Endothelial cell of umbilical vein (primary cell): Measurements from ENCODE around the gene SDCBP2. TPM values are rescaled to one million over a fixed set of nuclear protein-coding genes. Genes with fewer than 3 reads are reported as not detected.
"Not testable (repeated sequence)": the region's sequence is repeated elsewhere in the genome, so short reads cannot be mapped to it uniquely, and the experiment has no call there.

Source experiments
- BruUV-seq: library from RNA; stranded (reverse); fragments of 400-500 nt; replicated peaks from 2 replicates; lab custom pipeline; 2021; lab: Mats Ljungman, UMichigan
- CTCF ChIA-PET: fragments of 300-600, 350-600 bp; sonication (Branson Sonifier 250); formaldehyde crosslinking; loops from one replicate; lab custom pipeline; 2021; ENCODE audit warnings: antibody characterized with exemption, inconsistent platforms; lab: Charles Lee
- POLR2A ChIA-PET: fragments of 300-600, 350-600 bp; sonication (Branson Sonifier 250); formaldehyde crosslinking; loops from one replicate; lab custom pipeline; 2021; ENCODE audit warnings: antibody characterized with exemption, inconsistent platforms; lab: Charles Lee
- DNase-seq: peaks from one replicate; pipeline ENCODE4 v3.0.0-alpha.2; 2011; ENCODE audit warnings: low read depth, low spot score
- FAIRE-seq: peaks from 2 replicates; lab custom pipeline; 2011; peaks lifted over from hg19 to GRCh38; lab: Jason Lieb, UNC
- H2AFZ ChIP-seq: 2 replicates; pipeline ENCODE4 v1.6.0; 2012; ENCODE audit warnings: low read depth, low read length, control low read depth, inconsistent platforms
- H3K27ac ChIP-seq: 2 replicates; pipeline ENCODE4 v1.5.1; 2011; ENCODE audit warnings: low read depth, mild to moderate bottlenecking, control low read depth, low read length, moderate library complexity; ENCODE audit not compliant: insufficient read depth
- H3K27me3 ChIP-seq, 2 experiments: 2 replicates each; pipeline versions ENCODE4 v1.6.0 to v1.6.1; 2011; ENCODE audit warnings: low read length in 2 of 2, mixed read lengths in 1 of 2; ENCODE audit not compliant: control insufficient read depth in 2 of 2, insufficient read depth in 2 of 2
- H3K36me3 ChIP-seq, 2 experiments: 2 replicates in 1 of 2; 3 replicates in 1 of 2; pipeline ENCODE4 v1.5.1; 2011; ENCODE audit warnings: low read length in 2 of 2, mild to moderate bottlenecking in 1 of 2, moderate library complexity in 1 of 2; ENCODE audit not compliant: control insufficient read depth in 2 of 2, insufficient read depth in 2 of 2; ENCODE audit errors: extremely low read depth in 1 of 2
- H3K4me1 ChIP-seq: 3 replicates; pipeline ENCODE4 v1.5.1; 2011; ENCODE audit warnings: mild to moderate bottlenecking, low read length; ENCODE audit not compliant: control insufficient read depth, insufficient read depth; ENCODE audit errors: extremely low read depth
- H3K4me2 ChIP-seq: 2 replicates; pipeline ENCODE4 v1.6.1; 2011; ENCODE audit warnings: low read length, control low read depth, mixed read lengths; ENCODE audit not compliant: insufficient read depth
- H3K4me3 ChIP-seq, 3 experiments: fragments of 200-600 bp in 1 of 3; sonication (generic), shearing (Covaris generic) in 1 of 3; replicated peaks in 1 of 3; 2 replicates each; pipeline ENCODE4 v1.5.1; 2011 to 2016; ENCODE audit warnings: control low read depth in 3 of 3, low read length in 3 of 3, mild to moderate bottlenecking in 2 of 3, inconsistent platforms in 1 of 3, low read depth in 1 of 3, moderate library complexity in 1 of 3; ENCODE audit not compliant: insufficient read depth in 1 of 3
- H3K79me2 ChIP-seq: 2 replicates; pipeline ENCODE4 v1.6.0; 2012; ENCODE audit warnings: low read length, inconsistent platforms; ENCODE audit not compliant: control insufficient read depth, insufficient read depth
- H3K9ac ChIP-seq: replicated peaks from 2 replicates; pipeline ENCODE3; 2011; ENCODE audit warnings: low read length, control low read depth; ENCODE audit not compliant: insufficient read depth; ENCODE audit errors: extremely low read depth
- H3K9me1 ChIP-seq: replicated peaks from 3 replicates; pipeline ENCODE4 v1.6.0; 2011; ENCODE audit warnings: mild to moderate bottlenecking, low read length; ENCODE audit not compliant: control insufficient read depth, insufficient read depth; ENCODE audit errors: extremely low read depth
- H3K9me3 ChIP-seq: replicated peaks from 2 replicates; pipeline ENCODE4 v1.5.1; 2012; ENCODE audit warnings: low read length, inconsistent platforms; ENCODE audit not compliant: control insufficient read depth, insufficient read depth
- H4K20me1 ChIP-seq: replicated peaks from 2 replicates; pipeline ENCODE3; 2011; ENCODE audit warnings: mild to moderate bottlenecking, low read length; ENCODE audit not compliant: control insufficient read depth, insufficient read depth; ENCODE audit errors: extremely low read depth
- EZH2 ChIP-seq: IDR thresholded peaks from 2 replicates; pipeline ENCODE4 v1.6.1; 2012; ENCODE audit warnings: borderline replicate concordance, low read depth, mild to moderate bottlenecking, moderate library complexity, low read length, inconsistent platforms; ENCODE audit not compliant: severe bottlenecking
- FOS ChIP-seq: IDR thresholded peaks from 2 replicates; pipeline ENCODE4 v1.6.1; 2011; ENCODE audit warnings: mild to moderate bottlenecking, low read length, moderate library complexity, borderline replicate concordance; ENCODE audit not compliant: insufficient read depth
- GATA2 ChIP-seq: IDR thresholded peaks from 2 replicates; pipeline ENCODE4 v1.7.0; 2011; ENCODE audit warnings: low read depth, mild to moderate bottlenecking, moderate library complexity, mixed read lengths, low read length; ENCODE audit not compliant: insufficient read length, insufficient read depth
- JUN ChIP-seq: IDR thresholded peaks from 2 replicates; pipeline ENCODE4 v1.6.1; 2011; ENCODE audit warnings: borderline replicate concordance, low read depth; ENCODE audit not compliant: insufficient read length, insufficient read depth
- MAX ChIP-seq: IDR thresholded peaks from 2 replicates; pipeline ENCODE4 v1.6.1; 2011; ENCODE audit not compliant: insufficient read depth, insufficient read length
- MYC ChIP-seq: IDR thresholded peaks from one replicate; pipeline ENCODE4 v1.6.1; 2011; ENCODE audit warnings: mild to moderate bottlenecking, low read depth, low read length
- POLR2A ChIP-seq: IDR thresholded peaks from 2 replicates; pipeline ENCODE4 v1.6.1; 2012; ENCODE audit warnings: low read depth, mild to moderate bottlenecking, control low read depth, low read length
- POLR2AphosphoS5 ChIP-seq: IDR thresholded peaks from 2 replicates; pipeline ENCODE4 v1.6.1; 2012; ENCODE audit warnings: low read depth, mild to moderate bottlenecking, control low read depth, low read length, moderate library complexity; ENCODE audit not compliant: insufficient read depth
- dilution Hi-C: fragments of 300-500 bp; cut with MboI; formaldehyde crosslinking; loops from one replicate; pipeline ENCODE4 v1.15.0; 2019; ENCODE audit warnings: low sequenced_read_pairs; ENCODE audit not compliant: extremely low pct_ligation_motif_present
- intact Hi-C: fragments of 100-400 bp; cut with micrococcal nuclease; formaldehyde crosslinking; loops from one replicate; pipeline ENCODE4 v1.10.0; 2022
- polyA plus RNA-seq, 4 experiments: library from polyadenylated mRNA; depleted of rRNA in 3 of 4; stranded (reverse) in 3 of 4; unstranded in 1 of 4; fragments of >200 nt; gene quantifications; 2 replicates each; pipeline versions ENCODE4 v1.2.1 to v1.2.3, GENCODE V29; 2011 to 2012; ENCODE audit warnings: missing spikeins in 1 of 4
- total RNA-seq: library from RNA; stranded (reverse); gene quantifications from 2 replicates; pipeline ENCODE4 v1.2.3, GENCODE V29; 2021
- TF ChIP-seq, protein P1 (sequence below), 2 donors: IDR thresholded peaks; 1 replicate in 1 of 2; 2 replicates in 1 of 2; pipeline ENCODE4 v1.5.1; 2011; ENCODE audit warnings: low read length in 2 of 2, mild to moderate bottlenecking in 2 of 2, moderate library complexity in 2 of 2, control low read depth in 1 of 2, inconsistent platforms in 1 of 2, low read depth in 1 of 2; ENCODE audit not compliant: insufficient read depth in 1 of 2; ENCODE audit errors: extremely low read depth in 1 of 2

The SDCBP2 gene
- total and polyA plus RNA-seq, 2 donors (not counting 3 experiments of a cell fraction or from before 2014, with no cell fraction given), result 6.9 to 9.0 TPM

GRCh38 chr20:1343446-1344124 lies 14.6 kb upstream of the SDCBP2 start:
- Histone ChIP-seq H3K4me1 (peaks cover 44% of the 10 kb centered on the region), H3K4me2 (peak overlapping the region; percentile 70), H3K27ac (peak overlapping the region; percentile 94), H3K9ac (peak overlapping the region; percentile 66)
- H2AFZ ChIP-seq, dilution Hi-C loops, H3K9me1 ChIP-seq, H3K27me3 ChIP-seq, H3K9me3 ChIP-seq, H4K20me1 ChIP-seq, BruUV-seq, POLR2A ChIA-PET, H3K79me2 ChIP-seq, H3K36me3 ChIP-seq, H3K4me3 ChIP-seq: not testable (repeated sequence)
- FAIRE-seq (peak; percentile 69), DNase-seq (peak; percentile 51)
- CTCF ChIA-PET, result interaction anchor here (0.7 to 2.0 kb wide), 8 partner anchors 11 to 160 kb away, joined by 3 to 10 read pairs (median 5); no protein-coding TSS in a partner anchor
- TF ChIP-seq FOS (peak; percentile 16), JUN (peak; percentile 10)
- intact Hi-C loops, result loop anchor here (5.0 kb wide), 1 partner anchor 1324 kb away; no protein-coding TSS in a partner anchor

- dilution Hi-C loops, result no loop called here
- peak overlapping the region; percentile 94 for H3K27ac ChIP-seq
- intact Hi-C loops, result loop anchor here (1.0 to 5.0 kb wide), 2 partner anchors 16 to 1326 kb away; no protein-coding TSS in a partner anchor
Observed at GRCh38 chr20:1341561-1342265, 12.8 kb upstream of the SDCBP2 start.

More at GRCh38 chr20:1341561-1342265, 12.8 kb upstream of the SDCBP2 start:
- peak; percentile 66 for DNase-seq
- CTCF ChIA-PET, result interaction anchor here (0.8 to 2.0 kb wide), 3 partner anchors 12 to 96 kb away, joined by 3 to 10 read pairs (median 5); partner anchors contain the start of gene SDCBP2
- no peaks in the 10 kb centered on the region for H3K9me1 ChIP-seq
- H3K79me2 ChIP-seq, result no peaks in the 10 kb centered on the region
- H3K9ac ChIP-seq, result peak overlapping the region; percentile 53
- no TSS peak for BruUV-seq
- no peaks in the 10 kb centered on the region for H3K9me3 ChIP-seq
- no peaks in the 10 kb centered on the region for H3K36me3 ChIP-seq
- no peak overlapping the region for H3K4me3 ChIP-seq
- no peak overlapping the region for H2AFZ ChIP-seq
- no peak overlapping the region for H3K4me2 ChIP-seq
- H4K20me1 ChIP-seq, result no peaks in the 10 kb centered on the region
- POLR2A ChIA-PET, result interaction anchor here (1.7 kb wide), 1 partner anchor 9 kb away, joined by 11 read pairs; no protein-coding TSS in a partner anchor
- H3K4me1 ChIP-seq, result peaks cover 61% of the 10 kb centered on the region
- no peaks in the 10 kb centered on the region for H3K27me3 ChIP-seq
- FAIRE-seq, result peak; percentile 88
- TF ChIP-seq, protein P1, sequence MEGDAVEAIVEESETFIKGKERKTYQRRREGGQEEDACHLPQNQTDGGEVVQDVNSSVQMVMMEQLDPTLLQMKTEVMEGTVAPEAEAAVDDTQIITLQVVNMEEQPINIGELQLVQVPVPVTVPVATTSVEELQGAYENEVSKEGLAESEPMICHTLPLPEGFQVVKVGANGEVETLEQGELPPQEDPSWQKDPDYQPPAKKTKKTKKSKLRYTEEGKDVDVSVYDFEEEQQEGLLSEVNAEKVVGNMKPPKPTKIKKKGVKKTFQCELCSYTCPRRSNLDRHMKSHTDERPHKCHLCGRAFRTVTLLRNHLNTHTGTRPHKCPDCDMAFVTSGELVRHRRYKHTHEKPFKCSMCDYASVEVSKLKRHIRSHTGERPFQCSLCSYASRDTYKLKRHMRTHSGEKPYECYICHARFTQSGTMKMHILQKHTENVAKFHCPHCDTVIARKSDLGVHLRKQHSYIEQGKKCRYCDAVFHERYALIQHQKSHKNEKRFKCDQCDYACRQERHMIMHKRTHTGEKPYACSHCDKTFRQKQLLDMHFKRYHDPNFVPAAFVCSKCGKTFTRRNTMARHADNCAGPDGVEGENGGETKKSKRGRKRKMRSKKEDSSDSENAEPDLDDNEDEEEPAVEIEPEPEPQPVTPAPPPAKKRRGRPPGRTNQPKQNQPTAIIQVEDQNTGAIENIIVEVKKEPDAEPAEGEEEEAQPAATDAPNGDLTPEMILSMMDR (IDR thresholded peaks at IDR 0.05; ENCODE audit: extremely low read depth in 1 of 2, insufficient read depth in 1 of 2, low read depth in 1 of 2, low read length in 2 of 2), result no peak
- TF ChIP-seq EZH2, result no peak
- no peak for TF ChIP-seq JUN
- no peak for TF ChIP-seq MYC
- no peak for TF ChIP-seq POLR2A
- TF ChIP-seq MAX, result no peak
- peak; percentile 53 for TF ChIP-seq FOS
- peak; percentile 54 for TF ChIP-seq GATA2
- no peak for TF ChIP-seq POLR2AphosphoS5
